Stomach (tissue), 9 donors: ENCODE results near the gene MFSD6. TPM values are rescaled to one million over a fixed set of nuclear protein-coding genes. Genes with fewer than 3 reads are reported as not detected.

Source experiments
- DNase-seq, 2 donors: peaks; one replicate each; pipeline versions ENCODE4 v3.0.0 to v3.0.0-alpha.2; 2013 to 2019
- H3K27ac ChIP-seq, 5 donors: fragments of 200-600 bp in 4 of 5; sonication (generic) in 4 of 5; one replicate each; pipeline ENCODE4 v1.5.1; 2013 to 2019; ENCODE audit warnings: mild to moderate bottlenecking in 1 of 5, moderate library complexity in 1 of 5
- H3K27me3 ChIP-seq, 3 donors: fragments of 200-600 bp; sonication (generic); one replicate each; pipeline ENCODE4 v1.5.1; 2017 to 2019; ENCODE audit warnings: mixed run types in 1 of 3
- H3K36me3 ChIP-seq, 4 donors: fragments of 200-600 bp; sonication (generic); 1 replicate in 3 of 4; 2 replicates in 1 of 4; pipeline ENCODE4 v1.5.1; 2016 to 2019
- H3K4me1 ChIP-seq, 4 donors: fragments of 200-600 bp; sonication (generic); one replicate each; pipeline ENCODE4 v1.5.1; 2016 to 2019
- H3K4me3 ChIP-seq, 4 donors: fragments of 200-600 bp; sonication (generic) in 3 of 4; one replicate each; pipeline ENCODE4 v1.5.1; 2016 to 2019; ENCODE audit warnings: mild to moderate bottlenecking in 1 of 4
- H3K9me3 ChIP-seq, 4 donors: fragments of 200-600 bp; sonication (generic); one replicate each; pipeline ENCODE4 v1.5.1; 2016 to 2019
- CTCF ChIP-seq, 7 experiments: fragments of 450-650 bp in 4 of 7; fragments of 200-600 bp in 3 of 7; sonication (generic) in 3 of 7; IDR thresholded peaks; one replicate each; pipeline ENCODE4 v1.5.1; 2016 to 2019; ENCODE audit warnings: antibody characterized with exemption in 7 of 7, control low read depth in 2 of 7, mild to moderate bottlenecking in 1 of 7
- EP300 ChIP-seq: sonication (generic); formaldehyde crosslinking; IDR thresholded peaks from one replicate; pipeline ENCODE4 v1.6.1; 2017; ENCODE audit warnings: antibody characterized with exemption
- POLR2A ChIP-seq, 4 donors: fragments of 450-650 bp; IDR thresholded peaks; one replicate each; pipeline ENCODE4 v1.6.1; 2016; ENCODE audit warnings: antibody characterized with exemption in 4 of 4, control low read depth in 2 of 4, mild to moderate bottlenecking in 1 of 4, moderate library complexity in 1 of 4
- POLR2AphosphoS5 ChIP-seq, 3 donors: sonication (generic); formaldehyde crosslinking; IDR thresholded peaks; one replicate each; pipeline ENCODE4 v1.6.1; 2016; ENCODE audit warnings: antibody characterized with exemption in 3 of 3
- WGBS, 5 donors: extraction: QIAGEN DNeasy Blood & Tissue Kit in 3 of 5; methylation state at CpG; one replicate each; pipeline versions ENCODE4 v1.1.5 to v1.1.7; 2013 to 2018; 5-methylcytosine and 5-hydroxymethylcytosine counted together
- intact Hi-C: fragments of 100-400 bp; cut with DNase I; formaldehyde crosslinking; loops from one replicate; pipeline ENCODE4 v1.15.1; 2023; ENCODE audit warnings: low total_unique reads
- polyA plus RNA-seq, 3 donors: library from polyadenylated mRNA; stranded (reverse); fragments of 200-250 nt; gene quantifications; one replicate each; pipeline ENCODE4 v1.2.3, GENCODE V29; 2013
- total RNA-seq, 5 donors: library from RNA; depleted of rRNA; stranded (reverse); fragments of >200 nt; gene quantifications; one replicate each; pipeline versions ENCODE4 v1.1.0 to v1.2.3, GENCODE V29; 2014 to 2016
- donor health status: healthy with polysubstance abuse.
- donor health status: Bipolar disorder and iron deficiency.
- donor health status: healthy.

MFSD6 gene
- total and polyA plus RNA-seq, 8 donors: 9.2 to 134 (median 37.2) TPM

GRCh38 chr2:190457256-190457655 is 49.1 kb downstream of the MFSD6 start:
- 91 to 99% (median 94%) methylated on average over 2 of the region's 2 CpGs for WGBS, 5 donors
- no peak for DNase-seq

GRCh38 chr2:190458352-190459107 is 50.4 kb downstream of the MFSD6 start:
- no peak for TF ChIP-seq EP300
- TF ChIP-seq POLR2A (IDR thresholded peaks at IDR 0.05): no peak
- TF ChIP-seq POLR2AphosphoS5 (IDR thresholded peaks at IDR 0.05): no peak
- no peak for TF ChIP-seq CTCF (IDR thresholded peaks at IDR 0.05)
- Histone ChIP-seq H3K27me3 (no peaks in the 10 kb centered on the region), H3K27ac (no peak overlapping the region), H3K36me3 (peaks cover 0 to 18% (median 9%) of the 10 kb centered on the region in 4 donors), H3K9me3 (no peaks in the 10 kb centered on the region), H3K4me3 (no peak overlapping the region), H3K4me1 (peaks cover 0 to 6% (median 3%) of the 10 kb centered on the region in 4 donors)
- no peak for DNase-seq
- WGBS, 5 donors: 89 to 94% (median 91%) methylated on average over 8 of the region's 8 CpGs
- intact Hi-C loops: no loop called here

More at GRCh38 chr2:190457256-190457655, 49.1 kb downstream of the MFSD6 start:
- H3K27ac ChIP-seq: no peak overlapping the region
- peaks cover 0 to 6% (median 3%) of the 10 kb centered on the region in 4 donors for H3K4me1 ChIP-seq
- TF ChIP-seq CTCF (IDR thresholded peaks at IDR 0.05) (no peak), POLR2A (IDR thresholded peaks at IDR 0.05) (no peak), EP300 (no peak), POLR2AphosphoS5 (IDR thresholded peaks at IDR 0.05) (no peak)
- intact Hi-C loops: no loop called here
- H3K4me3 ChIP-seq: no peak overlapping the region
- no peaks in the 10 kb centered on the region for H3K27me3 ChIP-seq
- no peaks in the 10 kb centered on the region for H3K9me3 ChIP-seq
- H3K36me3 ChIP-seq: peaks cover 0 to 18% (median 9%) of the 10 kb centered on the region in 4 donors

- peaks cover 0 to 12% (median 7%) of the 10 kb centered on the region in 4 donors for H3K36me3 ChIP-seq
- intact Hi-C loops: no loop called here
- TF ChIP-seq EP300 (no peak), POLR2AphosphoS5 (IDR thresholded peaks at IDR 0.05) (no peak), POLR2A (IDR thresholded peaks at IDR 0.05) (no peak), CTCF (IDR thresholded peaks at IDR 0.05) (no peak)
- no peak for DNase-seq
- H3K4me3 ChIP-seq: no peak overlapping the region
- H3K27ac ChIP-seq: no peak overlapping the region
- no peaks in the 10 kb centered on the region for H3K9me3 ChIP-seq
- WGBS, 5 donors: 82 to 94% (median 84%) methylated on average over 1 of the region's 1 CpG
- peaks cover 0 to 16% (median 3%) of the 10 kb centered on the region in 4 donors for H3K4me1 ChIP-seq
- H3K27me3 ChIP-seq: no peaks in the 10 kb centered on the region
These were observed 51.7 kb downstream of the MFSD6 start for GRCh38 chr2:190459881-190460280.

GRCh38 chr2:190460487-190460886 is 52.3 kb downstream of the MFSD6 start:
- Histone ChIP-seq H3K4me1 (peaks cover 0 to 19% (median 3%) of the 10 kb centered on the region in 4 donors), H3K27me3 (no peaks in the 10 kb centered on the region), H3K36me3 (peaks cover 0 to 12% (median 7%) of the 10 kb centered on the region in 4 donors), H3K27ac (no peak overlapping the region), H3K9me3 (no peaks in the 10 kb centered on the region), H3K4me3 (no peak overlapping the region)
- no peak for TF ChIP-seq POLR2A (IDR thresholded peaks at IDR 0.05)
- WGBS, 5 donors: 79 to 98% (median 89%) methylated on average over 5 of the region's 5 CpGs
- DNase-seq: no peak
- intact Hi-C loops: no loop called here

- Histone ChIP-seq H3K9me3 (no peaks in the 10 kb centered on the region), H3K36me3 (peaks cover 0 to under 1% (median under 1%) of the 10 kb centered on the region in 4 donors), H3K27me3 (no peaks in the 10 kb centered on the region), H3K4me1 (peaks cover 8 to 26% (median 11%) of the 10 kb centered on the region in 4 donors), H3K27ac (no peak overlapping the region), H3K4me3 (no peak overlapping the region)
- WGBS, 5 donors: 87 to 96% (median 91%) methylated on average over 2 of the region's 2 CpGs
- TF ChIP-seq POLR2AphosphoS5 (IDR thresholded peaks at IDR 0.05) (no peak), POLR2A (IDR thresholded peaks at IDR 0.05) (no peak), EP300 (no peak), CTCF (IDR thresholded peaks at IDR 0.05) (no peak)
- DNase-seq: no peak
- intact Hi-C loops: no loop called here
These were observed 54.0 kb downstream of the MFSD6 start for GRCh38 chr2:190462181-190462580.
